NCI-H1417 treated with DMSO at 0.1 percent for 48 hours (cell line): ENCODE data around the gene ST3GAL3.

Experiments used
- DNase-seq: peaks from one replicate; lab custom pipeline; 2025; lab: John Stamatoyannopoulos, UW

The ST3GAL3 gene

DNA sequence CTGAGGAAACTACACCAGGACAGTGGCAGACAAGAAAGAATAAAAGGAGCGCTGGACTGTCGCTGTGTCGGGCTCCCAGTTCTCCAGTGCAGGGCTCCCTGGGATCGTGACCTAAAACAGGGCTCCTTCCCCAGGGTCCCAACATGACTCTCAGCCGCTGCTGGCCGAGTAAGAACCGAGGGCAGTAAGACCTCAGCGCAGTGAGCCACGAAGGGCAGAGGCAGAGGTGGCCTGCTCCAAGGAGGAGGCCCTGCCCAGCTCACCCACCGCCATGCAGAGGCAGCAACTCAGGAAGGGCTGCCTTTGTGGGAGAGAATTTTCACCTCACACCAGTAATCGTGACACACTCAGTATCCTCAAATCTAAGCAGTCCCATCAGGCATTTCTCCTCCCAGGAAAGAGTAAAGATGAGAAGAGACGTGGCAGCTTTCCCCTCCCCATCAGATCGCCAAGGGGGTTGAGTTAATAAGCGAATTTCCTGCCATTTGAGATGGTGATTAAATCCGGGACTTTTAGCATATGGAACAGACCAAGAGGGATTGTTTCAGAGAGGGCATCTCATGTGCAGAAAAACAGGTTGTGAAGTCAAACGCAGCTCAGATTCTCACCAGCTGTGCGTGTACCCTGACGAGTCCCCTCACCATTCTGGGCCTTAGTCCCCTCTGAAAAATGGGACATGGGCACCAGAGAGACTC is 206.5 kb downstream of the ST3GAL3 start:
- no peak for DNase-seq

GRCh38 chr1:43914576-43915525 is 207.5 kb downstream of the ST3GAL3 start:
- no peak for DNase-seq

- no peak for DNase-seq
Measured at GRCh38 chr1:43919906-43920305, 212.6 kb downstream of the ST3GAL3 start.

- no peak for DNase-seq
Measured at GRCh38 chr1:43921022-43921421, 213.7 kb downstream of the ST3GAL3 start.

DNA sequence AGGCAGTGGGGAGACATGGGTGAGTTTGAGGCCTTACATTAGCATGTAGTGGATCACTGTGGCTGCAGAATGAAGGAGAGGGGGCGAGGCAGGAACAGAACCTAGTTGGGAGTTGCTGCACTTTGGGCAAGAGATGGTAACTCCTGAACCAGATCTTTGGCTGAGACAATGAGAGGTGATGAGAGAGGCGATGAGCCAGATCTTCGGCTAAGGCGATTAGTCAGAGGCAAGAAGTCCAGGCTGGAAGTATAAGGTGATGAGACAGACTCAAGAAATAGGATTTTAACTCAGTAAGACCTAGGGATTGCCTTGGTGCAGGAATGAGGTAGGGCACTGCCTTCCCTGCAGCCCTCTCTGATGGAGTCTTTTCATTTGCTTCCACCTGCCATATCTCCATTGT is 217.2 kb downstream of the ST3GAL3 start:
- no peak for DNase-seq

DNA sequence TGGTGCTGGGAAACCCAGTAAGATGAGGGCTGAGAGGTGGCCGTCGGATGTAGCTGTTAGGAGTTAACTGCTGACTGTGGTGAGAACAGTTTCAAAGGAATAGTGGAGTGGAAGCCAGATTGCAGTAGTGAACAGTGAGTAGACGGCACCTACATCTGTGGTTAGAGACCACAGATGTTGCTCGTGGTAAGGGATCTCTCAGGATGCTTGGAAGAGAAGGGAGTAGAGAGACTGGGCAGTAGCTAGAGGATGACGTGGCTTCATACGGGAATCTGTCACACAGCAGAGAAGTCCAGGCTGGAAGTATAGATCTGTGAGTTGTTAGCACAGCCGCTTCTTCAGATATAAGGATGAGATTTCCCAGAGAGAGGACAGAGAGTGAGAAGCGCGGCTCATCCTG is 218.5 kb downstream of the ST3GAL3 start:
- DNase-seq, result no peak

- DNase-seq, result no peak
Measured at GRCh38 chr1:43930168-43930948, 223.0 kb downstream of the ST3GAL3 start.

DNA sequence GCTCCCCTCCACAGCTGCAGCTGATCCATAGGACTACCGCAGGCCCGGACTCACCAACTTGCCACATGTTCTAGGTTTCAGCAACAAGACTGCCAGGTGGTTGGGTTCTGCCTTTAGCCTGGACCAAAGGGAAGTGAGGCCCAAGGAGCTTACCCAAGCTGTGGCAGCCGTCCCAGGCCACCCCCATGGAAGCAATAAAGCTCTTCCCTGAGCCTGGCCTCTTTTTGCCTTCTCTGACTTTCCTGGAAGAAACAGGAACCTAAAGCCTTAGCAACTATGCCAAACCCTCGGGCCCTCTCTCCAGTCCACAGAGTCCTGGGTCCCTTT is 223.6 kb downstream of the ST3GAL3 start:
- DNase-seq, result no peak

- DNase-seq, result no peak
Measured at GRCh38 chr1:43931711-43932660, 224.7 kb downstream of the ST3GAL3 start.

DNA sequence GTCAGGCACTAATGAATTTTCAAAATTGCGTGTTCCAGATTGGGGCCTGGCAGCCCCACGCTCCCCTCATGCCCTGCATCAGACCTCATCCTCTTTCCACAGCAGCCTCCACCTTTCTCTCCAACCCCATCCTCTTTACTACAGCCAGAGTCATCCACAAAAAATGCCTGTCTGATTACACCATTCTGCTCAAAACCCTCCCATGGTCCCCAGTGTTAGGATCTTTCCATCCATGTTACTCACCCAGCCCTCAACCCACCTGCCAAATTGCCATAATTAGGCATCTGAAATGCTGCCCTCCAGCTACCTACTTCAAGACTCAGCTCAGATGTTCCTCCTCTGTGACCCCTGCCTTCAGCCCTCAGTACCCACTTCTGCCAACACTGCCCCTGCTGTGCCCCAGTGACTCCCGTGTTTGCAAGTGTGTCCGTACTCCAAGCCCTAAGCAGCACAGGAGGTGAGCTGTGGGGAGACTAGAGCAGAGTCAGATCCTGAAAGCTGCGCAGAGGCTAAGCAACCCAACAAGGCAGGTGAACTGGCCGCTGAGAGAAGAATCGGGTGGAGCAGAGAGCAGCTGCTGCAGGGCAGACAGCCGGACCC is 225.6 kb downstream of the ST3GAL3 start:
- no peak for DNase-seq

- no peak for DNase-seq
Measured at GRCh38 chr1:43933386-43934100, 226.2 kb downstream of the ST3GAL3 start, which contains the start of gene ARTN. TSS of gene ARTN (plus strand) at chr1:43933801. CDS start at chr1:43935657, 1,856 bp downstream.

- no peak for DNase-seq
Measured at GRCh38 chr1:43934101-43934985, 227.0 kb downstream of the ST3GAL3 start.

- no peak for DNase-seq
Measured at GRCh38 chr1:43934986-43935324, 227.6 kb downstream of the ST3GAL3 start.

- DNase-seq, result no peak
Measured at GRCh38 chr1:43935711-43936427, 228.5 kb downstream of the ST3GAL3 start.

DNA sequence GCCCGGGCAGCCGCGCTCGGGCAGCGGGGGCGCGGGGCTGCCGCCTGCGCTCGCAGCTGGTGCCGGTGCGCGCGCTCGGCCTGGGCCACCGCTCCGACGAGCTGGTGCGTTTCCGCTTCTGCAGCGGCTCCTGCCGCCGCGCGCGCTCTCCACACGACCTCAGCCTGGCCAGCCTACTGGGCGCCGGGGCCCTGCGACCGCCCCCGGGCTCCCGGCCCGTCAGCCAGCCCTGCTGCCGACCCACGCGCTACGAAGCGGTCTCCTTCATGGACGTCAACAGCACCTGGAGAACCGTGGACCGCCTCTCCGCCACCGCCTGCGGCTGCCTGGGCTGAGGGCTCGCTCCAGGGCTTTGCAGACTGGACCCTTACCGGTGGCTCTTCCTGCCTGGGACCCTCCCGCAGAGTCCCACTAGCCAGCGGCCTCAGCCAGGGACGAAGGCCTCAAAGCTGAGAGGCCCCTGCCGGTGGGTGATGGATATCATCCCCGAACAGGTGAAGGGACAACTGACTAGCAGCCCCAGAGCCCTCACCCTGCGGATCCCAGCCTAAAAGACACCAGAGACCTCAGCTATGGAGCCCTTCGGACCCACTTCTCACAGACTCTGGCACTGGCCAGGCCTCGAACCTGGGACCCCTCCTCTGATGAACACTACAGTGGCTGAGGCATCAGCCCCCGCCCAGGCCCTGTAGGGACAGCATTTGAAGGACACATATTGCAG is 229.3 kb downstream of the ST3GAL3 start:
- no peak for DNase-seq

- no peak for DNase-seq
Measured at GRCh38 chr1:43937179-43937865, 230.0 kb downstream of the ST3GAL3 start.

- DNase-seq, result no peak
Measured at GRCh38 chr1:43938383-43938782, 231.0 kb downstream of the ST3GAL3 start.
